Activated naive CD4-positive, alpha-beta T cell treated with anti-CD3 and anti-CD28 coated beads, Interleukin-2, amount 10 ng/mL, durations not matched to agents 5 hours and 36 hours (primary cell): Measurements from ENCODE around the gene GPT2. TPM values are rescaled to one million over a fixed set of nuclear protein-coding genes. Genes with fewer than 3 reads are reported as not detected.

ENCODE experiments used
- total RNA-seq, 2 experiments: library from RNA; stranded (reverse); gene quantifications; one replicate each; pipeline ENCODE4 v1.2.3, GENCODE V29; 2021

The GPT2 gene, protein sequence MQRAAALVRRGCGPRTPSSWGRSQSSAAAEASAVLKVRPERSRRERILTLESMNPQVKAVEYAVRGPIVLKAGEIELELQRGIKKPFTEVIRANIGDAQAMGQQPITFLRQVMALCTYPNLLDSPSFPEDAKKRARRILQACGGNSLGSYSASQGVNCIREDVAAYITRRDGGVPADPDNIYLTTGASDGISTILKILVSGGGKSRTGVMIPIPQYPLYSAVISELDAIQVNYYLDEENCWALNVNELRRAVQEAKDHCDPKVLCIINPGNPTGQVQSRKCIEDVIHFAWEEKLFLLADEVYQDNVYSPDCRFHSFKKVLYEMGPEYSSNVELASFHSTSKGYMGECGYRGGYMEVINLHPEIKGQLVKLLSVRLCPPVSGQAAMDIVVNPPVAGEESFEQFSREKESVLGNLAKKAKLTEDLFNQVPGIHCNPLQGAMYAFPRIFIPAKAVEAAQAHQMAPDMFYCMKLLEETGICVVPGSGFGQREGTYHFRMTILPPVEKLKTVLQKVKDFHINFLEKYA
- 1 to 10 TPM; 8.1 to 8.9 TPM for total RNA-seq

DNA sequence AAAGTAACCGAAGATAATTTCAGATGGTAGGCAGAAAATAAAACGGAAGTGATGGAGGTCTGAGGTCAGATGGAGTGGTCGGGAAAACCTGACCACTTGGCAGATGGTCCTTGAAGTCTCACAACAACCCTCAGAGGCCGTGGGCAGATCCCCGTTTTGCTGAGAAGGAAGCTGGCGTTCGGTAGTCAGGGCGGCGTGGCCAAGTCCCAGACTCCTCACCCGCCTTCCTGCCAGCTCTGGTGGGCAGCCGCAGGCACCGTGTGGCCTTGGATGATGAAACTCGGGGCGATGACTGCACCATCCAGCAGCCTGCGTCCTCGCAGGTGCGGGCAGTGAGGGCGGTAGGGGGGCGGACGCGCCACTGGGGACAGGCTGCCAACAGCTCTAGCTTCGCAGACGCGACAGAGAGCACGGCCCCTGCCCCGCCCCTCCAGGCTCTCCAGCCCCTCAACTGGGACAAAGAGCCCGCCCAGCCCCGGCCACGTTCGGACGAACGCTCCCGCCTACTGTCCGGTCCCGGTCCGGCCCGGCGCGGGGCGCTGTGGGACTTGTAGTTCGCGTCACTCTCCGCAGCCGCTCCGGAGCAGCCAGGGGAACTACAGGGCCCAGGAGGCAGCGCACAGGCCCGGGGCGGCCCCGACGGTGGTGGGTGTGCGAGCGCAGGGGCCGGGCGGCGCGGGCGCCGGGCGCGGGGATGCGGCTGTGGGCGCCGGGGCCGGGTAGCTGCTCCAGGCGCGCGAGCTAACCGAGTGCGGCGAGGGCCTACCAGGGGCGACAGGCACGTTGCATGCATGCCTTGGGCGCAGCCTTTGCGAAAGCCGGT, at the start of gene GPT2:
GPT2 (plus strand) TSS at position 673 of the 823 bp plus-strand sequence. CDS start 354 bp downstream, outside the sequence.

DNA sequence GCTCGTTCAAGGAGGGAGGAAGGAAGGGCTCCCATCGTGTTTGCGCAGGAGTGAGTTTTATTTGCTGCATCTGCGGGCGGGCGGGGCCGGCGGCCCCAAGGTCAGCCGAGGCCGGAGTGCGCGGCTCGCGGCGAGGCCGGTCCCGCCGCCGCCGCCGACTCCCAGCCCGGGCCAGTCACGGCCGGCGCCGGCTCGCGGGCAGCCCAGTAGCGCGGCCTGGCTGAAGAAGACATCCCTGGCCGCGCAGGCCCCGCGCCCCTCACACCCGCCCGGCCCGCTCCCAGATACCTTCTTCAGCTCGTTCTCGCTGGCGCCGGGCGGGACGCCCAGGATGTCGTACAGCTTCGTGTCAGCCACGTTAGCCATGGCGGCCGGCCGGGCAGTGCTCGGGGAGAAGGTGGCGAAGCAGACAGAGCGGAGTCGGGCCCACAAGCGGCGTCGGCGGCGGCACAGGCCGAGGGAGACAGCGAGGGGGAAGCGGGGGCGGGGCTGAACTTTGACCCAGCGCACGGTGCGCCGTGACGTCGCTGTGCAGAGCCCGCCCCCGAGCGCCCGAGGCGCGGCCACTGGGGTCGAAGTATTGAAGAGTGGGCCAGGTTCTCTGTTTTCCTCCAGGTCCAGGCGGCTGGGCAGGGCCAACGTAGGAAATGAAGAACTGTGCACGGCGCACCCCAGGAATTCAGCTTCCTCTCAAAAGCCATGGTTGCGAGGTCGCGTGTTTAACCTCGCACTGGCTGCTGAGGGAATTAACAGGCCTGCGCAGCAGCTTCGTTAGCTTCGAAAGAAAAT, 89.2 kb downstream of the GPT2 start, which contains the start of gene DNAJA2:
DNAJA2 (minus strand) TSS at position 468 of the 789 bp plus-strand sequence; CDS start at position 366, 102 bp downstream.

Other genes starting within 250 kb of the GPT2 start
- gene VPS35, start 195.2 kb upstream of the GPT2 start, total RNA-seq: 10 to 100 TPM; 83.1 to 88.0 TPM
- 10 to 100 TPM; 26.4 to 29.3 TPM for gene ORC6, start 194.7 kb upstream of the GPT2 start, total RNA-seq
- gene MYLK3, start 136.0 kb upstream of the GPT2 start, total RNA-seq: under 1 TPM in 1 of 2 experiments, not detected in 1; 0.20 TPM
- 10 to 100 TPM; 10.2 to 11.8 TPM for gene C16orf87, start 53.2 kb upstream of the GPT2 start, total RNA-seq
- gene DNAJA2, start 89.3 kb downstream of the GPT2 start, total RNA-seq: 10 to 100 TPM; 53.1 to 55.8 TPM